Body of pancreas (tissue), 4 donors: ENCODE data around the gene LRCH4. TPM values are rescaled to one million over a fixed set of nuclear protein-coding genes. Genes with fewer than 3 reads are reported as not detected.

Source experiments
- ATAC-seq: fragments of 150-250 bp; one replicate; pipeline ENCODE4 v1.9.1; 2016
- DNase-seq, 4 donors: peaks; one replicate each; pipeline ENCODE4 v3.0.0-alpha.2; 2019
- H3K27ac ChIP-seq, 4 donors: fragments of 200-600 bp; sonication (generic); 1 replicate in 3 of 4; 2 replicates in 1 of 4; pipeline versions ENCODE4 v1.5.1 to v1.6.1; 2016 to 2019; ENCODE audit warnings: mild to moderate bottlenecking in 1 of 4, mixed read lengths in 1 of 4, moderate library complexity in 1 of 4
- H3K27me3 ChIP-seq, 2 donors: fragments of 200-600 bp; sonication (generic); one replicate each; pipeline ENCODE4 v1.6.0; 2016; ENCODE audit warnings: mild to moderate bottlenecking in 1 of 2
- H3K36me3 ChIP-seq, 2 donors: fragments of 200-600 bp; sonication (generic); replicated peaks in 1 of 2; 2 replicates each; pipeline ENCODE4 v1.5.1; 2016; ENCODE audit warnings: low read depth in 2 of 2; ENCODE audit not compliant: insufficient read depth in 1 of 2
- H3K4me1 ChIP-seq: fragments of 200-600 bp; sonication (generic); one replicate; pipeline ENCODE4 v1.6.0; 2016
- H3K4me3 ChIP-seq, 2 donors: fragments of 200-600 bp; sonication (generic); 1 replicate in 1 of 2; 2 replicates in 1 of 2; pipeline ENCODE4 v1.5.1; 2016 to 2019
- H3K9me3 ChIP-seq, 3 donors: fragments of 200-600 bp; sonication (generic); 1 replicate in 2 of 3; 2 replicates in 1 of 3; pipeline ENCODE4 v1.5.1; 2016
- POLR2A ChIP-seq, 3 donors: fragments of 450-650 bp; IDR thresholded peaks; one replicate each; pipeline ENCODE4 v1.6.1; 2016; ENCODE audit warnings: antibody characterized with exemption in 3 of 3, mild to moderate bottlenecking in 2 of 3
- WGBS, 2 donors: methylation state at CpG; one replicate each; pipeline ENCODE4 v1.1.5; 2017; 5-methylcytosine and 5-hydroxymethylcytosine counted together
- intact Hi-C: fragments of 100-400 bp; cut with DNase I; formaldehyde crosslinking; loops from one replicate; pipeline ENCODE4 v1.15.1; 2023
- total RNA-seq, 2 donors: library from RNA; depleted of rRNA; stranded (reverse); fragments of >200 nt; gene quantifications; one replicate each; pipeline ENCODE4 v1.1.0, GENCODE V29; 2016
- TF ChIP-seq, protein P1 (sequence below), 7 experiments: fragments of 450-650 bp in 4 of 7; fragments of 200-600 bp in 3 of 7; sonication (generic) in 3 of 7; IDR thresholded peaks; one replicate each; pipeline ENCODE4 v1.5.1; 2016 to 2019; ENCODE audit warnings: antibody characterized with exemption in 7 of 7

LRCH4 gene
- total RNA-seq, 2 donors from 2014 or later: 25.4 to 121 TPM

- no peak for TF ChIP-seq POLR2A (IDR thresholded peaks at IDR 0.05)
- TF ChIP-seq, protein P1, sequence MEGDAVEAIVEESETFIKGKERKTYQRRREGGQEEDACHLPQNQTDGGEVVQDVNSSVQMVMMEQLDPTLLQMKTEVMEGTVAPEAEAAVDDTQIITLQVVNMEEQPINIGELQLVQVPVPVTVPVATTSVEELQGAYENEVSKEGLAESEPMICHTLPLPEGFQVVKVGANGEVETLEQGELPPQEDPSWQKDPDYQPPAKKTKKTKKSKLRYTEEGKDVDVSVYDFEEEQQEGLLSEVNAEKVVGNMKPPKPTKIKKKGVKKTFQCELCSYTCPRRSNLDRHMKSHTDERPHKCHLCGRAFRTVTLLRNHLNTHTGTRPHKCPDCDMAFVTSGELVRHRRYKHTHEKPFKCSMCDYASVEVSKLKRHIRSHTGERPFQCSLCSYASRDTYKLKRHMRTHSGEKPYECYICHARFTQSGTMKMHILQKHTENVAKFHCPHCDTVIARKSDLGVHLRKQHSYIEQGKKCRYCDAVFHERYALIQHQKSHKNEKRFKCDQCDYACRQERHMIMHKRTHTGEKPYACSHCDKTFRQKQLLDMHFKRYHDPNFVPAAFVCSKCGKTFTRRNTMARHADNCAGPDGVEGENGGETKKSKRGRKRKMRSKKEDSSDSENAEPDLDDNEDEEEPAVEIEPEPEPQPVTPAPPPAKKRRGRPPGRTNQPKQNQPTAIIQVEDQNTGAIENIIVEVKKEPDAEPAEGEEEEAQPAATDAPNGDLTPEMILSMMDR (IDR thresholded peaks at IDR 0.05): peak in 3 of 7 experiments; percentile 9 to 42 (median 25)
- peaks cover 25% of the 10 kb centered on the region for H3K4me1 ChIP-seq
- no peak overlapping the region for H3K27ac ChIP-seq
- ATAC-seq (no peak), DNase-seq (no peak)
- H3K27me3 ChIP-seq: no peaks in the 10 kb centered on the region
- no peak overlapping the region for H3K4me3 ChIP-seq
- WGBS, 2 donors: 57 to 72% methylated on average over 1 of the region's 1 CpG
- no peaks in the 10 kb centered on the region for H3K9me3 ChIP-seq
- intact Hi-C loops: no loop called here
- H3K36me3 ChIP-seq: no peaks in the 10 kb centered on the region
Observed at GRCh38 chr7:100588438-100588837, 2.5 kb upstream of the LRCH4 start.

DNA sequence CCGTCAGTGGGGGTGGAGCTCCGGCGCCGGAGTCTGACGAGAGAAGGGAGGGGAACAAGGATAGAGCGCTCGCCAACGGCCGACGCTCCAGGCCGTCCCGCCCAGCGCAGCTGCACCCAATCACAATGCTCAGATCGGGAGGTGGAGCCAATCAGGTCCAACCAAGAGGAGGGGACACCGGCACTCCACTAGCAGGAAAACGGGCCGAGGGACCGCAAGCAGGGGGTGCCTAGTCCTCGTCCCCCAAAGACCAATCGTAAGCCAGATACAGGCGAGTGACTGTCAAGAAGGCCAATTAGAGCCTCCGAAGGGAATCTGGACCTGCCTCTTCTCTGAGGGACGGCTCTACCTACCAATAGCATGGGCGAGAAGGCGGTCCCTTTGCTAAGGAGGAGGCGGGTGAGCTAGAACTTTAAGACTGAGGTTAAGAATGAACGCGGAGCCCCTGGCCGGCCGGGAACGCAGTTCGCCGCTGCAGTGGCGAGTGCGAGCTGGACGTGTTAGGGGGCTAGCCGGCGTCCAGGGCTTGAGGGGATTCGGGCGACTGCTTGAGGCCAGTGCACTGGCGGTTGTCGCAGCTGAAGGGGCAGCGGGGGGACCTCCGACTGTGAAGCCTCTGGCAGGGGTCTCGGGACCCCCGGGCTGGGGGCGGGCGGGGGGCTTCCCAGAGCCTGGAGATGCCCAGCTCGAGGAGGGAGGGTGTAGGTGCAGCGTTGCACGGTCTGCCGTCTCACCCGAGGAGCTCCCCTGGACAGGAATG is 517 bp upstream of the LRCH4 start, which contains the start of gene FBXO24:
TSS of gene FBXO24 (plus strand) at position 63 of the 760 bp plus-strand sequence. CDS start at position 361, 298 bp downstream.
- Histone ChIP-seq H3K27ac (peak within 1 kb of the TSS; percentile 98 to 100 (median 99)), H3K4me1 (peaks cover 45% of the 10 kb centered on the region), H3K4me3 (peak within 1 kb of the TSS; percentile 38 to 84), H3K9me3 (no peaks in the 10 kb centered on the region), H3K36me3 (peaks cover 0 to 2% of the 10 kb centered on the region in 2 donors), H3K27me3 (no peaks in the 10 kb centered on the region)
- ATAC-seq (peak; percentile 89), DNase-seq (peak; percentile 99 to 100 (median 99))
- whole genome bisulfite sequencing, 2 donors: 0 to 1% methylated on average over 34 to 52 of the region's 53 CpGs
- intact Hi-C loops: no loop called here
- TF ChIP-seq, protein P1 (IDR thresholded peaks at IDR 0.05): no peak
- TF ChIP-seq POLR2A (IDR thresholded peaks at IDR 0.05): no peak

DNA sequence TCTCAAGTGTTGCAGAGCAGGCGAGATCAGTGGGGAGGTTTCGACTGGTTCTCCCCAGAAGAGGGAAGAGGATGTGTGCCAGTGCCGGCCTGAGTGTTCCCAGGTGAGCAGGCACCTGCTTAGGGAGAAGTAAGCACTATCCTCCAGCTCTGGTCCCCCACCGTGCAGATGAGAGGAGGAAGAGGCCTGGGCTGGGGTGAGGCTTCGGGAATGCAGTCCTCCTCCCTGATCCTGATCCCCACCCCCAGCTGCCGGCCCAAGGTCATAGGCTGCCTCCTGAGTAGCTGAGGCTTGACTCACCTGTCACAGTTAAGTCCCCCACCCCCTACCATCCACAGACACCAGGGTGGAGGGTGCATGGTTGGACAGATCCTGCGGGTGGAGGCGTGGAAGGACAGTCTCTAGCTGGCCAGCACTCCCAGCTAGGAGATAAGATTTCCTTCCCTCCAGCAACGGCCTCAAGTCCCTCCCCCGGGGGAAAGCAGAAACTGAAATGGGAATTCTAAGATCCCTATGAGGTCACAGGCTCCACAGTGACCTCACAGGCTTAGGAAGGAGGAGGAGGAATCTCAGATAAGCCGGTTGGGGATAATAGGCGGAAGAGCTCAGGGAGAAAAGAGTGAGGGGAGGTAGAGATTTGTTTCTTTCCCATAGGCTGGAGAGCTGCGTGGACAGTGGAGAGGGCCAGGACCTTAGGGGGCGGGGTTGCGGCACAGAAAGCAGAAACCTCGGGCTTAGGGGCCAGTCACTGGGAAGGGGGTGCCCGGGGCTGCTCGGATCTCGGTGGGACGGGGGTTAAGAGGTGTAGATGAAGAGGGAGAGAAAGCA is 1.0 kb downstream of the LRCH4 start:
- Histone ChIP-seq H3K36me3 (peaks cover 2 to 4% of the 10 kb centered on the region in 2 donors), H3K4me3 (peak overlapping the region; percentile 38 to 84), H3K4me1 (peaks cover 48% of the 10 kb centered on the region), H3K9me3 (no peaks in the 10 kb centered on the region), H3K27ac (peak overlapping the region; percentile 98 to 100 (median 99)), H3K27me3 (no peaks in the 10 kb centered on the region)
- ATAC-seq (no peak), DNase-seq (peak; percentile 67 to 79 (median 74))
- intact Hi-C loops: no loop called here
- WGBS, 2 donors: 0 to 3% methylated on average over 17 to 20 of the region's 20 CpGs
- TF ChIP-seq, protein P1 (IDR thresholded peaks at IDR 0.05): no peak
- peak in 1 of 3 donors; percentile 18 for TF ChIP-seq POLR2A (IDR thresholded peaks at IDR 0.05)

GRCh38 chr7:100584054-100584682 is 1.8 kb downstream of the LRCH4 start:
- 36 to 42% methylated on average over 14 of the region's 15 CpGs for WGBS, 2 donors
- Histone ChIP-seq H3K27me3 (no peaks in the 10 kb centered on the region), H3K9me3 (no peaks in the 10 kb centered on the region), H3K27ac (peak overlapping the region; percentile 98 to 100 (median 99)), H3K4me3 (peak overlapping the region in 1 of 2 donors; percentile 84), H3K36me3 (peaks cover 6 to 8% of the 10 kb centered on the region in 2 donors), H3K4me1 (peaks cover 48% of the 10 kb centered on the region)
- TF ChIP-seq POLR2A (IDR thresholded peaks at IDR 0.05): no peak
- ATAC-seq: no peak
- intact Hi-C loops: no loop called here
- DNase-seq: no peak
